Measurements from ENCODE around the gene KCNMA1.

Gene KCNMA1

DNA sequence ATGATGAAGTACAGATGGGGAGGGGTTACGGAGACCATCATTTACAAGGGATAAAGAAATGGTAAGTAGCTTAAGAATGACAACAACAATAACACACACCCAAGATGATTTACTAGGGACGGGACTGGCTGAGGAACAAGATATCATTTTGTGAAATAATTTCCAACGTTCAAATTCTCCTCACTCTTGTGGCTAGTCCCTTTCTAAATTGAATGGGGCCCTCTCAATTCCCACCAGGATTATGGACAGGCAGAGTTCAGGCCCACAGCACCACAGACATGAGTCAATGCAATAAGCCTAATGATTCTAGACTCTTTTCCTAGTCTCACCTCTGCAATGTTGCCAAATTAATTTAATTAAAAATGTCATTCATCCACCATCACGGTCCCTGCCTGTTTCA lies 448.1 kb downstream of the KCNMA1 start:
- DNase-seq: no peak

DNA sequence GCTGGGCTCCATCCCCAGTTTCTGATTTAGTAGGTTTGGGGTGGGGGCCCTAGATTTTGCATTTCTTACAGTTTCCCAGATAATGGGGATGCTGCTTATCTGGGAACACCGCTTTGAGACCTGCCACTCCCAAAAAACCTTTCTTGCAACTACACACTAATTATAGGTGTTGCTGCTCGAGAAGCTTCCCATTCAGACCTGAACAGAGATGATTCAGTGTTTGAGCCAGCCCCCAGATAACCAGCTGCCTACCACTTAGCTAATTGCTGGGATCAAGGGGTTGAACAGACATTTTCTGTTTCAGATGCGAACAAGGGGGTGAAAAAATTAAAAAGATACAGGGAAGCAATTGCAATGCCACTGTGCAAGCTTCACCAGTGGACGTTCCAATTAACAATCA lies 448.5 kb downstream of the KCNMA1 start:
- DNase-seq: no peak

DNA sequence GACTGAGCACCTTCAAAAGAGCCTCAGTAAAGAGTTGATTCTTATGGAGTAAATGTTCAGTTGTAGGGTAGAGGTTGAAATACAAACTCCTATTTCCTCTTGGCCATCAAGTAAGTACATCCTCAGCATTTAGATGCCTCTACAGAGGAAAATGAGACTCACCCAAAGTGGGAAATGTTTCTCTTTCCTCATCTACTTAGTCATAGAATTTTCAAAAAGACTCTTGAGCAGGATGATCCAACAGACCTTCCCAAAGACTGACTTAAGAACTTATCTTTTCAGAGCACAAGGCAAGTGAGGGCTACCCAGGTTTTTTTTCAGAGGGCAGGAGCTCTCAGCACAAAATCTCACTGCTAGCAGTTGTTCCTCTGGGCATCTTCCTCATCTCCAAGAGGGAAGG lies 449.1 kb downstream of the KCNMA1 start:
- no peak for DNase-seq

DNA sequence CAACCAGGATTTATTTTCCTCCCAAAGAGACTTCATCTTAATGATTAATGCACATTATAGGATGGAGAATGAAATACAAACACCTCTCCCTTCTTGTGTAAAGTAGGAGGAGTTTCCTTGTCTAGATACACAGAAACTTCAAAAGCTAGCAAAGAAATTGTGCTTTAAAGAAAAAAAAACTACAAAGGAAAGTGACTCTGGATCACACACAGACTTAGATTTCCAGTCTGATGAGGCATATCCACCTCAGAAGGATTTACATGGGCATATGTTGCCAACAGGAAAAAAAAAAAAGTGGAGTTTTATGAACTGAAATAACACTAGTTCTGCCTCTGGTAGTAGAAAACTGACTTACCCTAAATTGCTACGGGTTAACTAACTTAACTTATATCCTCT lies 449.6 kb downstream of the KCNMA1 start:
- no peak for DNase-seq

DNA sequence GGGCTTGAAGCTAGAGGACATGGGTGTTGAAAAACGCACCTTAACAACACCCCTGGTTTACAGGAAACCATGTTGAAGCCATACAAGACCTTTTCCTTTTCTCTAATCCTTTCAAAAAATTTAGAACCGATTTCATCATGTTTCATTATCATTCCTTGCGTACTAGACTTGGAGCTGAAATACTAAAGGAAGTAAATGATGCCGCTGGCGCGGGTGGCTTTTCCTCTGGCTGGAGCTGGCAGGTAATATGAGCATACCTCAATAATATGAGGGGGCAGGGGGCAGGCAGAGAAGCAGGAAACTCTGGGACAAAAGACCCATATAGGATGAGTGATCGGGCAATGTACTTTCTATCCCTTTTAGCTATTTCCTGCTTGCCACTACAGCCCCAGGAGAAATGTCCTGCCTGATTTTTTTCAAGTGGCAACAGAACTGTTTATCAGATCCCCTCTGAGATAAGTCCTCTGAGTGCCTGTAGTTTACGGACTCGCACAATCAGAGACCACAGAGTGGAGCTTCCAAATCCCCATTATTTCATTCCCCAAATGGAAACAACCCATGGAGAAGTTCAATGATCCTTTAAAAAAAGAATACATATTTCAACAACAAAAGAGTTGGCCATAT lies 450.1 kb downstream of the KCNMA1 start:
- no peak for DNase-seq

DNA sequence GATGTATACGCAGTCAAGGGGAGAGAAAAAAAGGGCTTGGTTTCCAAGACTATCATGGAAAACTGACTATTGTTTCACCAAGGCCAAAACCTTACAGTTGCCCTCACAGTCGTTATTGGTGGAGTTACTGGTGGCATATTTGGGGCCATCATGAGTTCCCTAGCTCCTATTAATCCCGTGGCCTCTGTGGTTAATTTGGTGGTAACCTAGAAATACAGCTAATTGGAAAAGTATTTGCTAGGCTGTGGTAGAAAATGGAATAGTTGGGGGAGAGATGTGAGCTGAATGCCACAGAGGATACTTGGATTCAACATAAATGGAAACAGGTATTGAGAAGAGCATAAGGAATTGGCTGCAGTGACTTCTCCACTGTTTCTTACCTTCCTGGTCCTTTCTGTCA lies 450.7 kb downstream of the KCNMA1 start:
- no peak for DNase-seq

DNA sequence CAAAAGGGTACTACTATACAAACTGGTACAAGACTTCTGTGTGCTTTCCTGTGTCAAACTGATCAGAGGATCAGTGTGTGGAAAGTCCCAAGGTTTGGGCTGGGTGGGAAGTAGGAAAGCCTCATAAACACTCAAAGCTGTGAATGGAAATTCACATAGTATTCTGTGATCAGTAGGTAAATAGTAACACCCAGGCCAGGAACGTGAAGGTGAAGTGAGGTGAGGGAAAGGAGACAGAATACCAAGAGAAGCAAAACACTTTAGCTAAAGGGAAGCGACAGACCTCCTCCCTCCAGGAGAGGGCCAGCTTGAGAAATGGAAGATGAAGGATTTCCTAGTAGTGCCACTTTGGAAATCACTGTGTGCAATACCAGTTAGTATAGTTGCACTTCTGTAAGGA lies 451.9 kb downstream of the KCNMA1 start:
- no peak for DNase-seq

DNA sequence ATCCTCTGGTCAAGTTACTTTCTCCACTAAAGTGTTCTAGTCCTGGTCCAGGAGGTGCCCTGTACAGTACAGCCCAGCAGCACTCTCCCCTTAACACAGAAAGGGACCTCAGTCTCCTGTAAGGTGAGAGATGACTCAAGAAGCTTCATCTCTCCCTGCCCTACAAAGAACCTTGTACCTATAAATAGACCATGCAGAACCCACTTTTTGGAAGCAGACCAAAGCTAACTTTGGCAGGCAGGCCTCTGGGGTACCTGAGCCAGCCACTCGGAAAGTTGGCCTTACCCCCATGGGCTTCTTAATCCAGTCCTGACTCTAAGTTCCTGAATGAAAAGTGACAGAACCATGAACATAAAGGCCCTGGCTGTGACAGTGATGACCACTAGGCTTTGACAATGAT lies 454.8 kb downstream of the KCNMA1 start:
- DNase-seq: no peak

DNA sequence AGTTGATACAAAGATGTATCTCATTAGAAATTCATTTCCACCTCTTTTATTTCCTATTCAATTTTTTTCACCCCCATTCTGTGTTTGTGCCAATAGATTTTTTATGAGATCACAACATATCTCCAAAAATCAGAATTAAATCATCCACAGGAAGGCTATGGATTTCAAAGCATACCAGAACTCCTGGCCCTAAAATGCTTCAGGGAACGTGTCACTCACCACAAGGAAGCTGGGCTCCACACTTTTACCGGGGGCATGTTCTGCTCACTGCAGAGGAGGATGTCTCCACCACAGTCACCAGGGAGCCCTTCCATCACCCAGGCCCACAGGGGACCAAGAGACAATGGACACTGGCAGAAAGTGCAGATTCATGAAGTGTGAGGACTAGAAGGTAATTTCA lies 456.8 kb downstream of the KCNMA1 start:
- no peak for DNase-seq

DNA sequence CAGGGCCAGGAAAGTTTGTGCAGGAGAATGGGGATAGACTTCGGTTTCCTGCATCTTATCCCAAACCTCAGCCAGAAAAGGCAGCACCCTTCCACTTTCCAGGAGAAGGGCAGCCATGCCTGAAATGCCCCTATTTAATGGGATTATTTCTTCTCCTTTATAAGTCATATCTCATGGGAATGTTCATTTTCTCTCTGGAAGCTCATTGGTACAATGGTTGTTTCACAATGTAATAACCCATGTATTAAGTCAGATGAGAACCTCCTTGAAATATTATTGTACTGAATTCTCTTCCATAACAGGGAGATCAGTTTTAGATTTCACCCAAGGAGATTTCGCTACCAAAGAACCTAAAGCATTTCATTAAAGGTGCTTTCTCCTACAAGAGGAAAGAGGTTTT lies 457.5 kb downstream of the KCNMA1 start:
- no peak for DNase-seq

DNA sequence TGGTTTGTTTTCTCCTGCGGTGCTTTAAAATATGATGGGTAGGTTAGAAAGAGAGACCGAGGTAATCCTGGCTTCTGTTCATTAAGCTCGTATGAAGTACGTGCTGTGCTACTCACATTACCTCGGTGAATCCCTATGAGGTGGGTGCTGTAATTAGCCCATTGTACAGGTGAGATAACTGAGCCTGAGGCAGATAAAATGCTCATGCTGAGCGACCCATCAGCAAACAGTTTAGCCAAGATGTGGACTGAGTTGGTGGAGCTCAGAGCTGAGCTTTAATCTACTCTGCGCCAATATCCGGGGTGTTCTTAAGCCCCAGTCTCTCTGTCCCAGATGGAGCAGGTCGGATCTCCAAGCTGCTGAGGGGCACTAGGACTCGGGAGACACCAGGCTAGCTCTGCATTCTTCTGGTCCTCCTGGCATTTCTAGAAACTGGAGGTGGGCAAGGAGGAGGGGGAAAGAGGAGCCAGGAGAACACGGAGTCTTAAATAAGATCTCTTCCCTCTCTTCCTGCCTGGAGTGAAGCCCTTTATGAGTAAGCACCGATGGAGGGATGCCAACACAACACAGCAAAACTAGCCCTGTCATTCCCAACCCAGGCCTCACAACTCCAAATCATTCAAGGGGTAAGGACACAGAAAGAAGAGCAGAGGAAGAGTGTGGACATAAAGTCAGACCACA lies 458.5 kb downstream of the KCNMA1 start:
- no peak for DNase-seq

DNA sequence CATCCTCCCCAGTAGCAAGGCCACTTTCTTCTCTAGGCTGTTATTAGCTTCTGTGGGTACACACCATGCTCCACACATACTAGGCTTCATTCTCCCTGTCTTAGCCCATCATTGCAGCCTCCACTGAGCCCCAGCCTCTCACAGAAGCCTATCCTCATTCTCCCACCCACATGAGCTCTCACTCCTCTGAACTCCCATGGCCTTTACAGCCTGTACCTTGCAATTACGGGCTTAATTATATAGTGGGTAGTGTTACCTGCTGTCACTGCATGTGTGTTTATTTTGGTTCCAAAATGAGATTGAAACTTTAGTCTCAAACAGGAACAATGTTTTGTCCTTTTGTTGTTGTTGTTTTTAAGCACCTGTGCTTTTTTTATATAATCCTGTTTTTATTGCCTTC lies 460.0 kb downstream of the KCNMA1 start:
- no peak for DNase-seq

DNA sequence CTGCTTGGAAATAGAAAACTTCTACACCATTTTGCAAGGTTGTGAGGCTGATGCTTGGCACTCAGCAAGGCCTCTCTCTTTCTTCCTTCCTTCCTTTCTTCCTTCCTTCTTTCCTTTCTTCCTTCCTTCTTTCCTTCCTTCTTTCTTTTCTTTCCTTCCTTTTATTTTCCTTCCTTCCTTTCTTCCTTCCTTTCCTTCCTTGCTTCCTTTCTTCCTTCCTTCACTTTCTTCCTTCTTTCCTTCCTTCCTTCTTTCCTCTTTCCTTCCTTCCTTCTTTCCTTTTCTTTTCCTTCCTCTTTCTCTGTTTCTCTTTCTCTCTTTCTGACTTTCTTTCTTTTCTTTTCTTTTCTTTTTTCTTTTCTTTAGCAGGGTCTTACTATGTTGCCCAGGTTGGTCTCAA lies 460.4 kb downstream of the KCNMA1 start:
- DNase-seq: no peak

DNA sequence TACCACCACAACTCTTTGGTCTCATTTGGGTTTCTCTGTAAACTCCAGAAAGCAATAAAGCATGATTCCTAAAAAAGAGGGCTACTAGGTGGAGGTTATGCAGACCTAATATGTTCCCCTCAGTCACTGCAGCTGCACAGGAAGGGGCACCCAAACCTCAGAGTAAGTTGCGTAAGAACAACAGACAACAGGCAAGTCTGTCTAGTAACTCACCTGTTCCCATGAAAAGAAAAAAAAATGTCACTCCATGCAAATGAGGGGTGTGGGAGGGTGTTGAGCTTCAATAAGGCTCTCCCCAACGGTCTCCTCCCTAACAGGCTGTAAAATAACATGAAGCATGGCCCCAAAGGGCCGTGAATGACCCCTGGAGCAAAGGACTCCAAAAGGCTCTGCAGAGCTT lies 461.4 kb downstream of the KCNMA1 start:
- no peak for DNase-seq

DNA sequence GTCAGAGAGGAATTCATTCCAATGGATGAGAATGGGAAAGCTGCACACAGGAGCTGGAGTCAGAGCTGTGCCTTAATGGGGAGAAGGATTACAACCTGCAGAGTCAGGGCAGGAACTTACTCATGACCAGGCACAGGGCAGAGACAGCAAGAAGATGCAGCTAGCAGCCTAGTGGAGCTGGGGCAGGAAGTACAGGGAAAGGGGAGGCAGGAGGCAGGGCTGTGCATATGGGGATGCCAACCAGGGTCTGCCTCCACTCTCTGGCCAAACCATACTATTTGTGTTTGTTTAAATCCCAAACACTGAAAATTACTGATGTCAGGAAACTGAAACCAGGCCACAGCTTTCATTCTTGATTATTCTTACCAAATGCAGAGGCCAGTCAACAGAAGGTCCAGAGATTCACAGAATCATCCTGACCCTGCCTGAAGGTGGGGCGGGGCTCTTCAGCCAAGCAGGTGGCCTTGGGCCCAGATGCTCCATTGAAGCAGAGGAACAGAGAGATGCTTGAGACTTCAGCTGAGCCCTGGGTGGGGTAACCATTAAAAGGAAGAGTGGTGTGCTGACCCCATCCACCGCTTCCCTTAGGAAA lies 461.9 kb downstream of the KCNMA1 start:
- DNase-seq: no peak

DNA sequence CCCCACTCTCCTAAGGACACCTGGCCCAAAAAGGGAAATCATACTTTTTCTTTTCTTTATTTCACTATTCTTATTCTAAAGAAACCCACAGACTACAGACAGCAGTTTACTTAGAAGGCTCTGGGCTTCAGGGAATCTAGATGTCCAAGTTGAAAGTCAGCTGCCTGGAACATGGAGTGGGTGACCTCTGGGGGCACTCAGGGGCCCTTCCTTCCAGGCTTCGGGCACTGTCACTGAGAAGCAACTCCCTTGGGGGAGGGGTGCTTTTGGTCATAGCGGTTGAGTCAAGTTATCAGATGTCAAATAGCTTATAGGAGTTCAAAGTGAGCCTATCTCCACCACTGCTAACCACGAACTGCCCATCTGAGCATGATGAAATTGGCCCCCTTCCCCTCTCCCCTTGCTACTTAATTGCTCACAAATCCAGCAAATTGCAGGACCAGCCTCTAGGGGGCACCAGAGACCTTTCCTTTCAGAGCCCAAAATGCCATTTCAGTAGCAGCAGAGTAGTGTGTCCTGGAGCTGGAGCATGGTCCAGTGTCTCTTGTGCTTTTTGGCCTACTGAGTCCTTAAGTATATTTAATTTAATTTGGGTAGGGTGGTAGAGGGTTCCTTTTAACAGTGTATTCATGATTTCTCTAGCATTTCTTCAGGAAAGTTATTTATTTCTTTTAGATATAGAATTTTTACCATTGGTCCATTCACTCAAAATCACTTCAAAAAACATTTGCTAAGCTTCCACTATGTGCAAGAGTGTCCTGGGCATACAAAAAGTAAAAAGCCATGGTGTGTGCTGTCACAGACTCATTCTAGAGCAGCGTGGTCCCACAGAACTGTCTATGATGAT lies 463.8 kb downstream of the KCNMA1 start:
- DNase-seq: peak; percentile 56

DNA sequence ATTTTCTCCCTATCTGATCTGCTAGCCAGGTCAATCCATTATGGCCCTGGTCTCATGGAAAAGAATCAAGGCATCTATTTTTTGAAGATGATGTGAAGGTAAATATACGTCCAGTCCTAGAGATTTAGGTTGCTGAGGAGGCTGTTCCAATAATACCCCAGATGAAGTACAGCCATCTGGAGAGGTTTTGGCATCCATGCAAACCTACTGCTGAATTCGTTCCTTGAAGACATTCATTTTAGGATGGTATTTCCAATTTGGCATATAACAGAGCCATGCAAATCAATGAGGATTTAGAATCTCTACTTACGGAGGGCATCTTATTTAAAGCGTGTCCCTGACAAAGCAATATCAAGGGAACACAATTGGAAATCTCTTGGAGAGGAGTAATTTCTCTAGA lies 465.5 kb downstream of the KCNMA1 start:
- no peak for DNase-seq

DNA sequence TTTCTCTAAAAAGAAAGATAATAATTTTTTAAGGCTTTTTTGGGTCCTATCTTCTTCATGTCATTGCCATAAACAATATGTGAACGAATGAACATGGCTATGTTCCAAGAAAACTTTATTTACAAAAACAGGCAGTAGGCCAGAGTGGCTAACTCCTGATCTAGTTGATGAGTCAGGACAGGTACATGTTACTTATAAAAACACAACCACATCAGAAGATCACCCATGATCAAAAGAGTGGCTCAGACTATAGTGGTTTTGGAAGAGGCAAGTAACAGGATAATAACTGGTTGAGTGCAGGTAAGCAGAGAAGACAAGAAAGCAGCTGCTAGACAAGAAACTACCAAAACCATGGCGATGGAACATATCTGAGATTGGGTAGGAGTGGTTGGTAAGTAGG lies 468.7 kb downstream of the KCNMA1 start:
- no peak for DNase-seq

DNA sequence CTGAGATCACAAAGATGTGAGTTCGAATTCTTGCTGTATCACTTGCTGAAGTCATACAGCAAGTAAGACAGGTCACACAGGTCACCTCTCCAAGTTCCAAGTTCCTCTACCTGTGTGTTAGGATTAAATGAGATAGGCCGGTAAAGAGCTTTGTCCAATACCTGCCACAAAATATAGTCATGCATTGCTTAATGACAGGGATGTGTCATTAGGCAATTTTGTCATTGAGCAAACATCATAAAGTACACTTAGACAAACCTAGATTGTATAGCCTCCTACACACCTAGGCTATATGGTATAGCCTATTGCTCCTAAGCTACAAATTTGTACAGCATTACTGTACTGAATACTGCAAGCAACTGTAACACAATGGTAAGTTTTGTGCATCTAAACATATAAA lies 469.4 kb downstream of the KCNMA1 start:
- no peak for DNase-seq

DNA sequence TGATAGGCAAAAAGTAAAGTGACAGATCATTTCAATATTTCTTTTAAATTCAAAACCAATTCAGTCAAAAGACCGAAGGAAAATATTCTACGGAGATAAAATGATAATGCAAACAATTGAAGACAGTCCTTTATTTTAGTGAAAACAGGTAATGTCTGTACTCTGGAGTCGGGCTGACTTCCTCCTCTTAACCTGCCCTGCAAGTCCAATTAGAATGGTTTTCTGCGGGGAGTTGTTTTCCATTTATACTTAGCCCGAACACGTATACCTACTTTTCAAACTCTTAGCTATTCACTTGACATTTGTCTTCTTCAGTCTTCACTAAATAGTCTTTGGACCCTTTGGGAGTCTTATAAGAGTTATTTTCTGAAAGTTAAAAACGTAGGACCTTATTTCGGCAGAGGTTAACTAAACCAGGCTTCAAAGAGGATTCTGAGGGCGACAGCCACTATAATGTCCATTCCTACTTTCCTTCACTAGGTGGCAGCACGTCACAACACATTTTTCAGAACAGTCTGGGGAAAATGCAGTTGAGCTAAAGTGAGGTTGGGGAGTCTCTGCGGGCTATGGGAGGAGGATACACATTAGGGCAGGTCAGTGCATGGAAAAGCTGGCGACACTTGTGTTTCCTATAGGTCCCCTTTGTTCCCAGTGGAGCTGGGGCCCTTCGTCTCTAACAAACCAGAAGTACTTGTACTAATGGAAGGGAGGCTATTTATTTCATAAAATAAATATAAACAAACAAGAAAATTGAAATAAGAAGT lies 472.0 kb downstream of the KCNMA1 start:
- DNase-seq: no peak

DNA sequence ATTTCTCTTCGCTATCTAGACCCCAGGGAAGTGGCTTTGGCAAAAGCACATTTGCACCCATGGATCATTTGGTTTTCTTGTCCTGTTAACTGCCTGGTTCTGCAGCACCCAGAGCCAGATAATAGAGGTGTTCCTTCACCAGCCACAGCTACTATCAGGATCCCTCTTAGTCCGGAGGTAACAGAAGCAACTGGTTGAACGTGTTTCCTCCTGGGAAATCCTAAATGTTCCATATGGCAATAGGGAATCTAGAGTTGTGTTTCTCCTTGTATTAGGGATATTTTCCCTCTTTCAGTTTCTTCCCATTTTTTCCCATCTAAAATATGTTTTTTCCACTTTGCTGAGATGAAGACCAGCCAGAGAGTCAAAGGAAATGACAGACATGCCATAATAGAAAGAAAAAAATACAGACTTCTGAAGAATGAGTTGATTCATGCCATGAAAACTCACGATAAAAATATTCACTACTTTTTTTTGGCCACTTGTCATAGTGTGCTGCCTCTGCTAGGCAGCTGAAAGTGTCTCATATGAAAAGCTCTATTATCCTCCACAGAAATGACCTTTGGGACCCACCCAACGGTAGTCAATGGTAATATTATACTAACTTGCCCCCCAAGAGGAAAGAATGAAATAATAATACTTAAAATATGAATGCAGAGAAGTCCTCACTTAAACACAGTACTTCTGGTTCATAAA lies 472.8 kb downstream of the KCNMA1 start:
- DNase-seq: no peak

DNA sequence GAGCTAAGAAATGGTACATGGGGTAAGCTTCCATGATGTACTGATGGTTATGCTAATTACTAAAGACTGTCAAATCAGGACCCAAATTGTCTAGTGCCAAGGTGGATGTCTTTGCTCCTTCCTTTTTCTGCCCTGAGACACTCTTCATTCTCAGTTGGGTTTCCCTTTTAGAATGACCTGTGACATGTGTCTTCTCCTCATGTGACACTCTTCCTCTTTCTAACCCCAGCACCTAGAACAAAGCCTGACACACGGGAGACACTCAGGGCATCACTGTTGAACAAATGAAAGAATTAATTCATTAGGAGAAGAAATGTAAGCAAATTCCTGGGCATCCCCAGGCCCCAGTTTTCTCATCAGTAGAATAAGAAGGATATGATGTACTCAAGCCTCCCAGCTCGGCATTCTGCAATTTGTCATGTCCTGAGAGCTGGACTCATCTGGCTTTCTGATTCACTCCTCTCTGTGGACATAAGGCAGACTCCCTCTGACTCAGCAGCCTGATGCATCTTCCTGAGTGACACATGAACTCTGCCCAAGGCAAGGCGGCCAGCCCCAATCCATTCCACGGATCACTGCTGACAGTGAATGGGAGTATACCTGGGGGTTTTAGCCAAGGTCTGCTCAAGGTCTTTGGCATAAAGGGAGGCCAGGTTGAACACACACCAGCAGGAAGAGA lies 473.8 kb downstream of the KCNMA1 start:
- no peak for DNase-seq

Measured in effector CD8-positive, alpha-beta T cell (primary cell).